ENCODE data around the gene ZNF775.

ZNF775 gene

GRCh38 chr7:150358988-150359621 is 20.0 kb upstream of the ZNF775 start:
- no peak overlapping the region for H3K27ac ChIP-seq
- TF ChIP-seq CTCF (IDR thresholded peaks at IDR 0.05) (no peak), ZFX (IDR thresholded peaks at IDR 0.05; ENCODE audit: borderline replicate concordance) (no peak)

GRCh38 chr7:150359622-150360362 is 19.3 kb upstream of the ZNF775 start:
- TF ChIP-seq CTCF (IDR thresholded peaks at IDR 0.05) (no peak), ZFX (IDR thresholded peaks at IDR 0.05; ENCODE audit: borderline replicate concordance) (no peak)
- no peak overlapping the region for H3K27ac ChIP-seq

DNA sequence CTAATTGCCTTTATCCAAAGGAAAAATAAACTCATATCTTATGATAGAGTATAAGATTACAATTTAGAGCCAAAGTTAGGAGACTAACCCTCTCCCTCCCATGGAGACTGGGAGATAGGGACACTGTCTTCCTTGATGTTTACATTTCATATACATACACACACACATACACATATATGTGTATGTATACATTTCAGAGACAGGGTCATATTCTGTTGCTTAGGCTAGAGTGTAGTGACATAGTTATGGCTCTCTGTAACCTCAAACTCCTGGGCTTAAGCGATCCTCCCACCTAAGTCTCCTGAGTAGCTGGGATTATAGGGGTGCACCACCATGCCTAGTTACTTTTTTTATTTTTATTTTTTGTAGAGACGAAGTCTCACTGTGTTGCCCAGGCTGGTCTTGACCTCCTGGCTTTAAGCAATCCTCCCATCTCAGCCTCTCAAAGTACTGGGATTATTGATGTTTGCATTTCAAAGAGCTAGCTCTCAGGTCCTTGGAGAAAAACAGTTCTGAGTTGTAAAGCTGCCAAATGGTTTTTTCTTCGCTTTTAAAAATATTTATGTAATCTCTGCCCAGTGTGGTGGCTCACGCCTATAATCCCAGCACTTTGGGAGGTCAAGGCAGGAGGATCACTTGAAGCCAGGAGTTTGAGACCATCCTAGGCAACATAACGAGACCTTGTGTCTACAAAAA is 18.6 kb upstream of the ZNF775 start:
- H3K27ac ChIP-seq = no peak overlapping the region
- no peak for TF ChIP-seq CTCF (IDR thresholded peaks at IDR 0.05)
- no peak for TF ChIP-seq ZFX (IDR thresholded peaks at IDR 0.05; ENCODE audit: borderline replicate concordance)

- TF ChIP-seq ZFX (IDR thresholded peaks at IDR 0.05; ENCODE audit: borderline replicate concordance) (no peak), CTCF (IDR thresholded peaks at IDR 0.05) (no peak)
- no peak overlapping the region for H3K27ac ChIP-seq
These were observed 17.7 kb upstream of the ZNF775 start for GRCh38 chr7:150361402-150361801.

- TF ChIP-seq ZFX (IDR thresholded peaks at IDR 0.05; ENCODE audit: borderline replicate concordance) (no peak), CTCF (IDR thresholded peaks at IDR 0.05) (no peak)
- H3K27ac ChIP-seq = no peak overlapping the region
These were observed 17.1 kb upstream of the ZNF775 start for GRCh38 chr7:150361807-150362621.

DNA sequence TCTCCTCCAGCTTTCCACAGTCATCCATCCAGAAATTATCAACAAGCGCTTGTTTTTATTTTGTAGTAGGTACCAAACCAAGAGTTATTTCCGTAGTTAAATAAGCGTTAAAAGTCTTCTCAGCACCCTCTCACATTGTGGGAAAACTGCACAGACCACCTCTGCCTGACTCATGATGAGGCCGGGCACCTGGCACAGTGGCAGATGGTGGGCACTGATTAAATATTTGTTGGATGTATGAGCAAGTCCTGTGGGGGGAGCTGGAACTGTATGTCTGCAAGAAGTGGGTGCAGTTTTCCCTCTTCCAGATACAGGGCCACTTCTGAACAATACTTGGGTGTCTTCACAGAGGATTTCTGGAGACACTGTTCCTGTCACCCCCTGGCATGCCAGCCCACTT is 15.8 kb upstream of the ZNF775 start:
- no peak for TF ChIP-seq ZFX (IDR thresholded peaks at IDR 0.05; ENCODE audit: borderline replicate concordance)
- TF ChIP-seq CTCF (IDR thresholded peaks at IDR 0.05) = no peak
- no peak overlapping the region for H3K27ac ChIP-seq

Measured in 22Rv1 (cell line).